ENCODE data around the gene LPP.
A peak's percentile ranks its signal among the peaks of the same experiment; 100 is the strongest.
"Not testable (repeated sequence)": the region's sequence is repeated elsewhere in the genome, so short reads cannot be mapped to it uniquely, and the experiment has no call there.

LPP gene

DNA sequence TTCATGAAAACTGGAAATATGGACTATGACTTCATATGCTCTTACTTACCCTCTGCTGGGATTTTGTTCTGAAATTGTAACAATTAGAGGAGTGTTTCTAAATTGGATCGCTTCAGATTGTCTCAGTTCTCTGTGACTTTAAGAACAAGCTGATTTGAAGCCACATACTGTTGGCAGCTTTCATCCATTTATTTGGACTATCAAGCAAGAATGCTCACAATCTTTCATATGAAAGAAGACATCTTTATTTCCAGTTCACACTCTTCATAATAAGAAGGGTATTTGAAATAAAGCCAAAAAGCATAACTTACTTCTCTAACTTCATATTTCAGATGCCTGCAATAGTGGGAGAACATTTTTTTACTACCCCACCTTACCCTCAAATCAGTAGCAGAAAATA lies 526.2 kb downstream of the LPP start:
- DNase-seq (ENCODE audit: low read depth): no peak

DNA sequence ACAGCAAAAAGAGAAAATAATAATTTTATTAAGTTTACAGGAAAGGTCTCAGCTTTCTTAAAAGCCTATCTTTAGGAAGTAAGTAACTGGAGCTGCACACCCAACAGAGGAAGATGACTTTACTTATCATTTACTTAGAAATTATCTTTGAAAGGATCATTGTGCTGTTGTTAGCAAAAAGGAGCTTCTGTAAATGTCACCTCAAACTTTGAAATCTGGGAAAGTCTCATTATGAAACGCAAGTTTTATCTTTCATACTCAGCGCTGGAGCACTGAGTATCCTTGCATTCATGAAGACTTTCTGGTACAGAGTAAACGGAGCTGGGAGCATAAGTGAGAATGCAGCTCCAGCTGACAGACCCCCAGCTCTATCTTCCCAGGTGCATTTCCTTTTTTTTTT lies 526.6 kb downstream of the LPP start:
- no peak for DNase-seq (ENCODE audit: low read depth)

GRCh38 chr3:188682316-188682715 lies 528.4 kb downstream of the LPP start:
- DNase-seq (ENCODE audit: low read depth): no peak

GRCh38 chr3:188683032-188683521 lies 529.1 kb downstream of the LPP start:
- peak; percentile 31 for DNase-seq (ENCODE audit: low read depth)

DNA sequence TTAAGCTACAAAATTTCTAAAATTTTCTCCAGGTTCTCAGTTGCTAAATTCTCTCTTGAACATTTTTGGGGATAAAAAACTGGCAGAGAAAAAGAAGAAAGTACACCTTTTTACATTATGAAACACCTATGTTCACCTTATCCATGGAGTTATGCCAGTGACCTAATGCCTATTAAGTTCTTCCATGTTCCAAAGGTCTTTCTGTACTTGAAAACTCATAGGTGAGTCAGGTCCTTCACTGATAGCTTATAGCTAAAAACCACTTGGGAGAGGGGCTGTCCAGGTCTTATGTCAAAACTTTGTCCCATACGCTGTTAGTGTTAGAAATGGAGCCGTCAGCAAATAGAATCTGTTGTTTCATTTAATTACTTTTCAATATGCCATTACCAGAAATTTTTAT lies 530.3 kb downstream of the LPP start:
- no peak for DNase-seq (ENCODE audit: low read depth)

- no peak for DNase-seq (ENCODE audit: low read depth)
Observed at GRCh38 chr3:188685789-188686188, 531.8 kb downstream of the LPP start.

GRCh38 chr3:188686324-188686723 lies 532.4 kb downstream of the LPP start:
- DNase-seq (ENCODE audit: low read depth): no peak

- DNase-seq (ENCODE audit: low read depth): no peak
Observed at GRCh38 chr3:188687389-188687788, 533.4 kb downstream of the LPP start.

DNA sequence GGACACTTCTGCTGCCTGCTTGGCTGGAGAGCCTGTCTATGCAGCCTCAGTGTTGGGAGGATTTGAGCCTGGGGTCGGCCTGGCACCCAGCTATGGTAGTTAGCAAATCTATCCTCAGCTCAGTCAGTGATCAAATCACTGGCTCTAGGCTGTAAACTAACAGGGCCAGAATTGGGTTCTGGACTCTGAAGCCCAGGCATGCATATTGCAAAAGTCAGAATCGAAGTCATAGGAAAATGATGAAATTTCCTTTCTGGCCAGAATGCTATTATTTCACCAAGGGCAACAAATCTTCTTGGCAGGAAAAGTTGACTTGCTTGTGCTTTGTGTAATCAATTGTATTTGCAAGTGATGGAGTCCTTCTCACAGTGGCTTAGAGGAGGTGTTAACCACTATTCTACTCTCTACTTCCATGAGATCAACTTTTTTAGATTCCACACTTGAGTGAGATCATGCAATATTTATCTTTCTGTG lies 535.2 kb downstream of the LPP start:
- DNase-seq (ENCODE audit: low read depth): no peak

- no peak for DNase-seq (ENCODE audit: low read depth)
Observed at GRCh38 chr3:188690064-188690463, 536.1 kb downstream of the LPP start.

GRCh38 chr3:188691004-188691403 lies 537.0 kb downstream of the LPP start:
- no peak for DNase-seq (ENCODE audit: low read depth)

DNA sequence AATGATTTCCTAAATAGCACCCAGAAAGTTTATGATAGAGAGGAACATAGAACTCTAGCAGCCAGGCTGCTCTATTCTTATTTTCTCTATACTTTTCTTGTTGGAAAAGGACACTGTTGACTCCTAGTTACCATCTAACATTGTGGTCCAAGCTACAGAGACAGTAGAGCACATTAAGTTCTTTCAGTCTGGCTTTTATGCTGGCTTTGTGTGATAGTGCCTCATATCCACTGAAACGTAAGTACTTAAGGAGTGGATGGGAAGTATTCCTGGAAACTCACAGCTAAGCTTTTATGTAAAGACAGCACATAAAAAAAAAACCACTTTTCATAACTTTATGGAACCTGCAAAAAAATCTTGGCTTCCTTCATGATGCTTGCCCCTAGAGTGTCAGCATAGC lies 537.7 kb downstream of the LPP start:
- DNase-seq (ENCODE audit: low read depth): no peak

- DNase-seq (ENCODE audit: low read depth): no peak
Observed at GRCh38 chr3:188692700-188693099, 538.7 kb downstream of the LPP start.

- no peak for DNase-seq (ENCODE audit: low read depth)
Observed at GRCh38 chr3:188693435-188693834, 539.5 kb downstream of the LPP start.

DNA sequence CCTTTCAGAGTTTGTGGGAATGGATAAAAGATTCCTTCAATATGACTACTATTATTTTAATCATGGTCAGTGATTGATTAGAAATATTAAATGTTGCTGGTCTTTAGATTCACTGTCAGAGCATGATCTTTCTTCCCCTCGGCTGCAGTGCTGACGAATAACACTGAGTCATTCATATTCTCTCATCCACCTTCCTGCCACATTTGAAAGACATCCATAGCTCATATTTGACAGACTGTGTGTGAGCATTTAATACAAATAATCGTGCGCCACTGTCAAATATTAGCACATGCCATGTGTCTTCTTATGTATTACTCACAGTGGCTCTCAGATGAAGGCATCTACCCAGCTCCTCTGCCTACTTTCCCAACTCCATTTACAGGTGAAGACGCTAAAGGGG lies 541.3 kb downstream of the LPP start:
- DNase-seq (ENCODE audit: low read depth): no peak

DNA sequence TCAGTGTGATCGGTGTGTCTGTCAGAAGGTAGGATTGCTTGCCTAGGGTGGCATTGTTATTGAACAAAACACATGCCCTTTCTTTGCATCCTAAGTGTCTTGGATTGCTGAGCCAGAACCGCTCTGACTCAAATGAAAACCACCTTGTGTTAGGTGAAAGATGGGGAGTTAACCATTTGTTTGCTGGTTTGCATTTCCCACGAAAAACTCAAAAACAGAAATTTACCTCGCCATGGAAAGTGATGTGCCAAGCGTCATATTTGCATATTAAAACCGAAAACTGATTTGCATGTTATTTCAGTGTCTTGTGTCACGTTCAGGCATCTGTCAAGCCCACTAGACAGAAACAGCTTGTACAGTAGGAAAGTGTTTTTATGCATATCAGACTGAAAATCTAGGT lies 543.2 kb downstream of the LPP start:
- DNase-seq (ENCODE audit: low read depth): peak; percentile 3

- DNase-seq (ENCODE audit: low read depth): no peak
Observed at GRCh38 chr3:188698436-188698835, 544.5 kb downstream of the LPP start.

- DNase-seq (ENCODE audit: low read depth): peak; percentile 23
Observed at GRCh38 chr3:188700501-188700900, 546.5 kb downstream of the LPP start.

- no peak for DNase-seq (ENCODE audit: low read depth)
Observed at GRCh38 chr3:188700918-188701317, 547.0 kb downstream of the LPP start.

GRCh38 chr3:188701485-188701969 lies 547.6 kb downstream of the LPP start:
- no peak for DNase-seq (ENCODE audit: low read depth)

DNA sequence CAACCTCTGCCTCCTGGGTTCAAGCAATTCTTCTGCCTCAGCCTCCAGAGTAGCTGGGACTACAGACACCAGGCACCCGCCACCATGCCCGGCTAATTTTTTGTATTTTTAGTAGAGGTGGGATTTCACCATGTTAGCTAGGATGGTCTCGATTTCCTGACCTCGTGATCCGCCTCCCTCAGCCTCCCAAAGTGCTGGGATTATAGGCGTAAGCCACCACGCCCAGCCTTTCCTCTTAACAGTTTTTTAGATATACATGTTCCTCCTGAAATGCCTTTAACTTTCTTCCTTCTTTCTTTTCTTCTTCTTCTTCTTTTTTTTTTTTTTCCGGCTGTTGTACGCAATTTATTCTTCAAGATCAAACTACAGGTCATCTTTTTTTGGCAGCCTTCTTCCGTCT lies 548.1 kb downstream of the LPP start:
- DNase-seq (ENCODE audit: low read depth): not testable (repeated sequence)

DNA sequence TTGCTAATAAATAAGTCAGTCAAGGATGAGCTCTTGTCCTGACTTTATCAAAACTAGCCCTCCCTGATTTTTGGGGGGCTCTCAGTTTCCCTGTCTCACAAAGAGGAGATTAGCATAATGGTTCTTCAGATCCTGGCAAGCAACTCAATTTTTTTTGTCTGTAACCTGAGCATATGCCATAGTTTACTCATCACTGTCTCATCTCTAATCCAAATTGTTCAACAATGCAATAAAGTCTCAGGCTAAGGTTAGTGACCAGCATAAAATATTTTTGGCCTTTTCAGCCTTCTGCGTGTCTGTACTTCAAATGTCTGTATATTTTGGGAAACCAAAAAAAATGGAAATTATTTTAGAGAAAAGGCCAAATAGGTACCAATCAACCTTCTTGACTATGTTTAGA lies 552.2 kb downstream of the LPP start:
- no peak for DNase-seq (ENCODE audit: low read depth)

GRCh38 chr3:188706599-188706998 lies 552.6 kb downstream of the LPP start:
- no peak for DNase-seq (ENCODE audit: low read depth)

GRCh38 chr3:188707381-188708288 lies 553.7 kb downstream of the LPP start:
- no peak for DNase-seq (ENCODE audit: low read depth)

Measured in activated T-cell treated with anti-CD3 and anti-CD28 coated beads for 48 hours (primary cell).